ENCODE results near the gene TIMP3.

DNA sequence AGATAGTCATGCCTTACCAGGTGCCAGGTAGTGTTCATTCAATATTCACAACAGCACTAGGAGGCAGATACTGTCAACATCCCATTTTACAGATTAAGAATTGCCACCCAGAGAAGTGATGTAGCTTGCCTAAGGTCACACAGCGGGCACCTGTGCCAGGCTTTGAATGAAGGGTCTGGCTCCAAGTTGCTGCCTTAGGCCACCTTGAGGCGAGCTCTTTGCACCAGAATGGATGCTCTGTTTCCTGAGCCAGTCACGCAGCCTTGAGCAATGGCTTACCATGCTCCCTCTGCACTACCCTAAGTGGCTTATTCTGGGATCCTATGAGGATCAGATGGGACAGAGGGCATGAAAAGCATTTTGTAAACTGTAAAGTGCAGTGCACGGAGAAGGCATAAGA lies 25.1 kb upstream of the TIMP3 start:
- TF ChIP-seq, protein P1, sequence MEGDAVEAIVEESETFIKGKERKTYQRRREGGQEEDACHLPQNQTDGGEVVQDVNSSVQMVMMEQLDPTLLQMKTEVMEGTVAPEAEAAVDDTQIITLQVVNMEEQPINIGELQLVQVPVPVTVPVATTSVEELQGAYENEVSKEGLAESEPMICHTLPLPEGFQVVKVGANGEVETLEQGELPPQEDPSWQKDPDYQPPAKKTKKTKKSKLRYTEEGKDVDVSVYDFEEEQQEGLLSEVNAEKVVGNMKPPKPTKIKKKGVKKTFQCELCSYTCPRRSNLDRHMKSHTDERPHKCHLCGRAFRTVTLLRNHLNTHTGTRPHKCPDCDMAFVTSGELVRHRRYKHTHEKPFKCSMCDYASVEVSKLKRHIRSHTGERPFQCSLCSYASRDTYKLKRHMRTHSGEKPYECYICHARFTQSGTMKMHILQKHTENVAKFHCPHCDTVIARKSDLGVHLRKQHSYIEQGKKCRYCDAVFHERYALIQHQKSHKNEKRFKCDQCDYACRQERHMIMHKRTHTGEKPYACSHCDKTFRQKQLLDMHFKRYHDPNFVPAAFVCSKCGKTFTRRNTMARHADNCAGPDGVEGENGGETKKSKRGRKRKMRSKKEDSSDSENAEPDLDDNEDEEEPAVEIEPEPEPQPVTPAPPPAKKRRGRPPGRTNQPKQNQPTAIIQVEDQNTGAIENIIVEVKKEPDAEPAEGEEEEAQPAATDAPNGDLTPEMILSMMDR (conservative IDR thresholded peaks at IDR 0.05; ENCODE audit: low read depth, low read length) = no peak
- TF ChIP-seq EZH2 (IDR thresholded peaks at IDR 0.05; ENCODE audit: borderline replicate concordance, low read depth, low read length, poor library complexity, severe bottlenecking) = no peak

All from A673 (cell line).